NCI-H774 (cell line): ENCODE measurements around the gene RAB36.

Experiments
- DNase-seq: peaks from one replicate; lab custom pipeline; 2025; lab: John Stamatoyannopoulos, UW

RAB36 gene

GRCh38 chr22:23206915-23207314 lies 61.6 kb downstream of the RAB36 start:
- DNase-seq, result no peak

GRCh38 chr22:23207729-23208393 lies 62.6 kb downstream of the RAB36 start:
- DNase-seq, result peak; percentile 82

- no peak for DNase-seq
Measured at GRCh38 chr22:23210428-23211170, 65.3 kb downstream of the RAB36 start.

- DNase-seq, result no peak
Measured at GRCh38 chr22:23211622-23212021, 66.3 kb downstream of the RAB36 start.

- DNase-seq, result peak; percentile 89
Measured at GRCh38 chr22:23212061-23213021, 67.1 kb downstream of the RAB36 start.

- DNase-seq, result no peak
Measured at GRCh38 chr22:23213022-23213555, 67.8 kb downstream of the RAB36 start.

- no peak for DNase-seq
Measured at GRCh38 chr22:23213581-23214334, 68.5 kb downstream of the RAB36 start.
